SIG-M5 treated with dmso at 0.1 percent for 504 hours (cell line): ENCODE results near the gene NCK2.

Experiments
- DNase-seq: peaks from one replicate; lab custom pipeline; 2025; ENCODE audit not compliant: unreplicated experiment; lab: John Stamatoyannopoulos, UW

NCK2 gene

GRCh38 chr2:105734762-105735538 is 9.8 kb upstream of the NCK2 start:
- no peak for DNase-seq

- DNase-seq: no peak
Measured at GRCh38 chr2:105736145-105736544, 8.6 kb upstream of the NCK2 start.

DNA sequence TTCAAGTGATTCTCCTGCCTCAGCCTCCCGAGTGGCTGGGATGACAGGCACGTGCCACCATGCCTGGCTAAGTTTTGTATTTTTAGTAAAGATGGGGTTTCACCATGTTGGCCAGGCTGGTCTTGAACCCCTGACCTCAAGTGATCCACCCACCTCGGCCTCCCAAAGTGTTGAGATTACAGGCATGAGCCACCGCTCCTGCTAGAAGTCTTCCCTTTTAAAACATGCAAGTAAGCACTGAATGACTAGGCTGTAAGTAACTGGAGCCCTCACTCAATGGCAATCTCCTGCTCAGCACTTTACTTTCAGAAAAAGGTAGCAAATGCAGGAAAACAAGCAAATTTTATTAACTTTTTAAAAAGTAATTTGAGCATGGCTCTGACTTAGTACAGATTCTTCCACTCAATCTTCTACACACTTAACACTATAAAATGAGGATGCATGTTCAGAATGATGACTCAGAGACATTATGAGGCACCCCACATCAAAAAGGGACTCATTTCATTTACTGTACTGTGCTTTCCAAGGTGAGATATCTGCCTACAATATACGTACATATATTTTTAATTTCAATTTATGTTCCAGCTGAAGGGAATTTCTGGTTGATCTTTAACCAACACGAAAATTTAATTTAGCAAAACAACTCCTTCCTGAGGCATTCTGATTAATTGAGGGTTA is 6.6 kb upstream of the NCK2 start:
- DNase-seq: no peak

DNA sequence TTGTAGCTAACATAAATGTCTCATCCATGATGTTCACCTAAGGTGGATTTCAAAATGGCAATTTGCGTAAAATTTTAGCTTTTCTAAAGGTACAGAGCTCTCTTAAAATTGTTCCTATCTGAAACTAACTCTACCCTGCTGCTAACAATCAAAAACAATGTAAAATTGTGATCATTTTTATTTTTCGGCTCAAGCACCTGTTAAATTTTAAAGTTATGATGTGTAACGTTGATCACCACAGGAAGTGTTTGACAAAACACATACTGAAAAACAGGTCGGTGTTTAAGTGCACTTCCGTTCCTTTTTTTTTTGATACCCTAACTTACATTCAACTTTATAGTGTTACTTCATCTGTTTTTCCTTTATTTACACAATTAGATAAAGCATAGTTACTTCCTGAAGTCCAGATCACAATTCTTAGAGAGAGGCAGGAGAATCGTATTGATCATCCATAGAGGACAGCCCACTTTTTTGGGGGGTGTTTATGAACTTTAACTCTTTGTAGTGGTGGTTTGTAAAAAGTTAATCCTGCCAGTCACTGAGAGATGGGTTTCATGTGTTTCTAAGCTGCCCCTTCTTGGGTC is 6.0 kb upstream of the NCK2 start:
- no peak for DNase-seq

DNA sequence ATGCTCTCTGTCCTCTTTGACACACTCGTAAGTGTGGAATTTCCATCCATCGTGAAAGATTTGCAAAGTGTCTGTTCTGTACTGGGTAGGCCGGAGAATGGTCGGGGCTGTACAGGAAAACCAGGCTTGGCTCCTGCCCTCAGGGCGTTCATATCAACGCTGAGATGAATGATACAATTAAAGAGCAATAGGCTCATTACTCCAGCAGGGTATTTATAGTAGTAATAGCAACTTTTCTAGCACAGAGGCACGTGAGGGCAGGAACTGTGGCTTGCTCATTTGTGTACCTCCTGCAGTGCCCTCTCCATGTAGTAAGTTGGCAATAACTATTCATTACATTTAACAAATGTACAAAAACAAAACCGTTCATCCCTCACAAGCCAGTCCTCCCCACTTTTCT is 5.3 kb upstream of the NCK2 start:
- DNase-seq: no peak

DNA sequence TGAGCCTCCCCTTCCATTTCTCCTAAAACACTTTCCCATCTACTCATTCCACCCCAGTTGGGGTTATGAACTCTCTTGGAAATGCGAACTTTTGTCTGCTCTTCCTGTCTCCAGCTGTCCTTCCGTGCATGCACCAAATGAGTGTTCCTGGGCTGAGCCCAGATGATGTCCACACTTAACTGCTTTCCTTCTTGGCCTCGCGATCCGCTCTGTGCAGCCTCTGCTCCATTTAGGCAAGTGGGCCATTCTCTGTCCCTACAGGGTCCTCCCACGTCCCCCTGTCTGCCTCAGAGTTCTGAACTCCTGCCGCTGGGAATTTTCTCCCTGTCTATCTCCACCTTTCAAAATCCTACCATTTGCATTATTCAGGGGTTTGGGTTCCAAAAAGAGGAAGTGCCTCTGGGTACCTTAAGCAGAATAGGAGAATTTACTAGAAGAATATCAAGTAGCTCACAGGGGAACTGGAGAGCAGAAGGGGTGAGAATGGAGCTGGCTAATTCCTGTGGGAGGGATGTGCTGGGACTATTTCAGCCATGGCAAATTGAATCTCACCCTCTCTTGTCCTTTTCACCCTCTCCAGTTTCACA is 4.7 kb upstream of the NCK2 start:
- peak; percentile 33 for DNase-seq

DNA sequence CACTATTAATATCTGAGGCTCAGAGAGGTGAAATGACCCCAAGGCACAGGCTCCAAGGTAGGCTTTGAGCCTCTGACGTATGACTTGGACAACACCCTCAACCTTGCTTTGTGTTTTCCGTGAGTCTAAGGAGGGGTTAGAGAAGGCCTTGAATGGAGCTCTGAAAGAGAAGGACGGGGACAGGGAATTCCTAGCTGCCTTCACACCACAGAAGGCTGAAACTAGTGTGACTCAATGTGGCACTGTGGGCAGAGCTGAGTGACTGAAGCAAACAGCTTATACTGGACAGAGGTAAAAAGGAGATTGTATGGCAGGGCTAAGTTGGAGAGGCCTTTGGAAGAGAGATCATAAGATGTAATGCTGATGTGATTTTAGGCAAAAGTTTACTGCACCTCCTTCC is 3.5 kb upstream of the NCK2 start:
- no peak for DNase-seq

- DNase-seq: no peak
Measured at GRCh38 chr2:105741617-105742016, 3.1 kb upstream of the NCK2 start.

DNA sequence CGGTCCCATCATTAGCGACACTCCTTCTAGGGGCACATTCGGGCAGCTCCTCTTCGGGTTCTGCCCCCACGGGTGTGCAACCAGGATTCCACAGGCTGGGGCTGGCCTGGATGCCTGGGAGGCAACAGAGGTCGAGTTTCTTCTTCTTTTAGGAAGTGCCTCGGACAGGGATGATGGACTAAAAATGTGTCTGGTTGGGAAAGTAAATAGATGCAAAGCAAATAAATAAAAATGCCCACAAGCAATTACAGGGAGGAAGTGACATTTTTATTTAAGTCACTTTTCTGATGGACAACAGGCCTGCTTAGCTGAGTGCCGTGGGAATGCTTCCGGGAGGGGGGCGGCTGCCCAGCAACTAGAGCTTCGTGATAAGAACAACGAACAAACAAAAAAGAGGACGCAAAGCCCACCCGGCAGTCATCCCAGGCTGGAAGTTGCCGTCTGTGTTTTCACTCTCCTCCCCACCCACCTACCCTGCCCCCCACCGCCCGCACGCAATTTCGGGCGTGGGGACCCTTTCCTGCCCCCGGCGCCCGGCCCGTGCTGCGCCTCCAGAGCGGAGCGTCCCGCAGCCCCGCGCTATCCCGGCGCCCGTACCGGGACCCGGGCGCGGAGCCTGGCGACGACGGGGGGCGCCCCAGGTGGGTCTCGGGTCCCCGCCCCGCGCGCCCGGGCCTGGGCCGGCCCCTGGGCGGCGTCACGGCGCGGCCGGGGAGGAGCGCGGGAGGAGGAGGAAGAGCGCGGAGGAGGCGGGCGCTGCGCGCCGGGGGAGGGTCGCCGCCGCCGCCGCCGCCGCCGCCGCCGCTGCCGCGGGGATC is 412 bp upstream of the NCK2 start:
- peak; percentile 65 for DNase-seq

GRCh38 chr2:105746177-105747080 is 1.7 kb downstream of the NCK2 start:
- peak; percentile 11 for DNase-seq

DNA sequence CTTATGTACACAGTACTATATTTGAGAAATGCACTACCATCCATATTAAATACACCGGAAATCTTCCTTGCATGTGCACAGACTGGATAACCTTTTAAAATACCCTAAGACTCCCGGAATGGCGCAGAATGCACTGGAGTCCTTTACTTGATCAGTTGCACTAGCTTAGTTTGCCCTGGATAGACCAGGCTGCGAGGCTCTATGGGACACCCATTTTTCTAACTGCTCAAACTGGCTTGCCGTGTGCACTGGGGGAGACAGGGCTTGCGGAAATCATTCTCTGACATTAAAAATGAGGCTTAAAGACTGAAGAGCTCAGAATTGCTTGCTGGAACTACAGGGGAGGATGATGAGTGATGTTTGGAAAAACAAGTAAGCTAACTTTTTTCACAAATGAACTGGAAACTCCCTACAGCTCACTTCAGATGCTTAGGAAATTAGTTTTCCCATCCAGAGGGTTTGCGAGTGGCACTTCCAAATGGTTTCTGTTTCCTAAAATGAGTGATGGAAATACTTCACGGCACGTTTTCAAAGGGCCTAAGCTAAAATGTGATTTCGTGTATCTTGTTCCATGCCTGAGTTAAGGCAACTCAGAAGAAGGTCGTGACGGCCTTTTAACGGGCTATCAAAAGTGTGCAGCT is 2.7 kb downstream of the NCK2 start:
- DNase-seq: no peak

DNA sequence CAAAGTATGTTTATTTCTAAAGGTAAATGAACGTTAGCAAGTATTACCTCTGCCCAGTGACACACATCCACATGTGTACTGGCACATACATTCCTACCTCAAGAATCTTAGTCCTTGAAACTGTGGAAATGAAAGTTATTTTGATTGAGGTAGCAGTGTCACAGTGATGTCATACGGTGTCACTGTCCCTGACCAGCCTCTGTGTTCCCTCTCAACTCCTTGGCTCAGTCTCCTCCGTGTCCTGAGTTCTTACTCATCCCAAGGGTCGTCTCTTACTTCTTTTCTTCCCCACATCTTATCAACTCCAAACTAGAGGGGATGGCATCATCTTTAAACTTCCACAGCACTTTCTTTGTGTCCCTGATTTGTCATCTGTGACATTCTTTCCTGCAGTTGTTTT is 3.3 kb downstream of the NCK2 start:
- no peak for DNase-seq

DNA sequence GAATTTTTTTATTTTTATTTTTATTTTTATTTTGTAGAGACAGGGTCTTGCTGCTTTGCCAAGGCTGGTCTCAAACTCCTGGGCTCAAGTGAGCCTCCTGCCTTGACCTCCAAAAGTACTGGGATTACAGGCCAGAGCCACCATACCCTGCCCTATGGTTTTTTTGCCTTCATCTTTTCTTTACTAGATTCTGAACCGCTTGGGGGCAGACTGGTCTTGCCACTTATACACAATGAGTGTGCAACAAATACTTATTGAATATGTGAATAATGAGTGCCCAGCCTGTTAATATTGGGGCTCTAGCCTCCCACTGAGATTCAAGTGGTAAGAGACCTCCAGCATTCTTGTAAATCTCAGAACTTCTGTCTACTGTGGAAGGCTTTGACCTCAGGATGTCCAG is 3.9 kb downstream of the NCK2 start:
- no peak for DNase-seq

DNA sequence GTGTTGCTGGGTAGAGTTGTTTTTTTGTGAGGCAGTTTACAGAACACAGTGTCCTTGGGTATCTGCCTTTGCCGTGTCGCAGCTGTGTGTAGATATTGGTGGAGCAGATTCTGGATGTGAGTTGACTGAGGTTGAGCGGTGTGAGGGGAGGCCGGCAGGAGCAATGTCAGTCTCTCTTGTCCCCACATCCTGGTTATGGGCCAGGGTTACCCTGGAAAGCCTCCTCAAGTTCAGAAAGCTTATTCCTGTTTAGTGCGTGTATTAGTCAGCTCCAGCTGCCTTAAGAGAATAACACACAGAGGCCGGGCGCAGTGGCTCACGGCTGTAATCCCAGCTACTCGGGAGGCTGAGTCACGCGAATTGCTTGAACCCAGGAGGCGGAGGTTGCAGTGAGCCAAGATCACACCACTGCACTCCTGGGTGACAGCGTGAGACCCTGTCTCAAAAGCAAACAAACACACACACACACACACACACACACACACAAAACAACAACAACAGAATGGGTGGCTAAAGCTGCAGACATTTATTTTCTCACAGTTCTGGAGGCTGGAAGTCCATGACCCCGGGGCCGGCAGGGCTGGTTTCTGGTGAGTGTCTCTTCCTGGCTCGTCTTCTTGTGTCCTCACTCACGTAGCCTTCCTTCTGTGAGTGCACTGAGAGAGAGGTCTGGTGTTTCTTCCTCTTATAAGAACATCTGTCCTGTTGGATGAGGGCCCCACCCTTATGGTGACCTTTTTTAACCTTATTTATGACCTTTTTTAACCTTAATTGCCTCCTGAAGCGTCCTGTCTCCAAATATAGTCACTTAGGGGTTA is 5.1 kb downstream of the NCK2 start:
- DNase-seq: no peak

DNA sequence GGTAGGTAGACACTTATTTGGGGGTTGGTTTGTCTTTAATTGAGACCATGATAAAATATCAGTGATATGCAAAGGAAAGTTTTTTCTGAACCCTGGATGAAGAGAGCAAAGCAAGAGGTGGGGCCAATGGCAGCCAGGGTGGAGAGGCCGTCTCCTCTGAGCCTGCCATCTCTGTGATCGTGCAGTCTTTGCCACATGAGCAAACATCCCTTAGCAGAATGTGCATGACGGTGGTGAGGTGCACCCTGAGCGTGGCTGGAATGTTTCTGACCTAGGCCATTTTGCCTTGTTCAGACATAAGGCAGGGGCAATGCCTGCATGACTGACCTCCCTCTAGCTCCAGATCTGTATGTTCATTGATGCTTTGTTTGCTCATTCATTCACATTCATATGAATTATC is 6.0 kb downstream of the NCK2 start:
- DNase-seq: no peak

DNA sequence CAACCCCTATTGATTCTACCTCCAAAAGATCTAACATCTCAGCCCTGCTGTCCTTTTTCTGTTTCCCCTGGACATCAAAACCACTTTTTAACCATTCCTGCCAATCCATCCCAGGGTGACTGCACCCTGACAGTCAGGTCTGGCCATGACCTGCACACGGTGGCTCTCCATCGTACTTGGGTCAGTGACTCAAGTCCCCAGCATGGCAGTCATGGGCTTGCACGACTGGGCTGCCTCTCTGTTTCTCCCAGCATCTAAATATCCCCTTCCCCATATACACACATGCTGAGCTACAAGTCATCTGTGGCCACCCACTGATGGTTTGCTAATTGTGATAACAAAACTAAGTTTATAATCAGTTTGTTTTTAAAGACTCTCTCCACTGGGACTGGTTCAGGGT is 6.6 kb downstream of the NCK2 start:
- no peak for DNase-seq

GRCh38 chr2:105752691-105753358 is 8.1 kb downstream of the NCK2 start:
- DNase-seq: no peak

GRCh38 chr2:105753380-105753779 is 8.7 kb downstream of the NCK2 start:
- DNase-seq: no peak
